Superior temporal gyrus (tissue), 1 donor: Measurements from ENCODE around the gene PERM1.
"Not testable (repeated sequence)": the region's sequence is repeated elsewhere in the genome, so short reads cannot be mapped to it uniquely, and the experiment has no call there.

Experiments
- DNase-seq: peaks from one replicate; pipeline ENCODE4 v3.0.0-alpha.2; 2016; ENCODE audit errors: extremely low spot score

PERM1 gene

GRCh38 chr1:1017397-1018320 lies 35.8 kb upstream of the PERM1 start:
- DNase-seq = not testable (repeated sequence)

GRCh38 chr1:1014799-1015681 lies 33.1 kb upstream of the PERM1 start:
- no peak for DNase-seq

GRCh38 chr1:1013922-1014648 lies 32.2 kb upstream of the PERM1 start:
- no peak for DNase-seq

GRCh38 chr1:1013105-1013921 lies 31.4 kb upstream of the PERM1 start, which contains the start of gene ISG15:
ISG15 (plus strand) TSS chr1:1013497; CDS start chr1:1013574, 77 bp downstream.
- peak; percentile 77 for DNase-seq

- DNase-seq = not testable (repeated sequence)
Measured at GRCh38 chr1:1012736-1013104, 30.8 kb upstream of the PERM1 start.

- DNase-seq = no peak
Measured at GRCh38 chr1:1011396-1011949, 29.6 kb upstream of the PERM1 start.

GRCh38 chr1:1010131-1010530 lies 28.2 kb upstream of the PERM1 start:
- DNase-seq = not testable (repeated sequence)

- DNase-seq = no peak
Measured at GRCh38 chr1:1006305-1007159, 24.6 kb upstream of the PERM1 start.

GRCh38 chr1:1005774-1006304 lies 23.9 kb upstream of the PERM1 start:
- no peak for DNase-seq

- no peak for DNase-seq
Measured at GRCh38 chr1:1004780-1005697, 23.1 kb upstream of the PERM1 start.

- no peak for DNase-seq
Measured at GRCh38 chr1:1004420-1004779, 22.5 kb upstream of the PERM1 start.

- DNase-seq = no peak
Measured at GRCh38 chr1:1003618-1004419, 21.9 kb upstream of the PERM1 start.

- no peak for DNase-seq
Measured at GRCh38 chr1:1001057-1001783, 19.3 kb upstream of the PERM1 start.

GRCh38 chr1:1000357-1001056 lies 18.6 kb upstream of the PERM1 start:
- DNase-seq = no peak

- DNase-seq = peak; percentile 38
Measured at GRCh38 chr1:999725-1000356, 17.9 kb upstream of the PERM1 start, which contains the start of gene HES4. HES4 (minus strand) TSS chr1:1000097; CDS start chr1:999973, 124 bp downstream.
